Esophagus muscularis mucosa (tissue), 4 donors: Measurements from ENCODE around the gene BORCS5. TPM values are rescaled to one million over a fixed set of nuclear protein-coding genes. Genes with fewer than 3 reads are reported as not detected.

Experiments used
- DNase-seq: peaks from one replicate; pipeline ENCODE4 v3.0.0-alpha.2; 2017; ENCODE audit errors: extremely low spot score
- H3K27ac ChIP-seq, 4 donors: fragments of 200-600 bp; sonication (generic); replicated peaks in 1 of 4; 1 replicate in 3 of 4; 2 replicates in 1 of 4; pipeline ENCODE4 v1.5.1; 2016 to 2019; ENCODE audit warnings: mild to moderate bottlenecking in 1 of 4
- H3K27me3 ChIP-seq, 4 donors: fragments of 200-600 bp; sonication (generic); one replicate each; pipeline versions ENCODE4 v1.5.1 to v1.6.0; 2016 to 2019
- H3K36me3 ChIP-seq, 4 donors: fragments of 200-600 bp; sonication (generic); one replicate each; pipeline ENCODE4 v1.5.1; 2016 to 2019
- H3K4me1 ChIP-seq, 4 donors: fragments of 200-600 bp; sonication (generic); one replicate each; pipeline ENCODE4 v1.5.1; 2016 to 2019
- H3K4me3 ChIP-seq, 4 donors: fragments of 200-600 bp; sonication (generic); 1 replicate in 2 of 4; 2 replicates in 2 of 4; pipeline ENCODE4 v1.5.1; 2016 to 2019; ENCODE audit warnings: mild to moderate bottlenecking in 4 of 4, moderate library complexity in 1 of 4
- H3K9me3 ChIP-seq, 4 donors: fragments of 200-600 bp; sonication (generic); 1 replicate in 3 of 4; 2 replicates in 1 of 4; pipeline ENCODE4 v1.5.1; 2016 to 2019
- EP300 ChIP-seq: sonication (generic); formaldehyde crosslinking; IDR thresholded peaks from one replicate; pipeline ENCODE4 v1.6.1; 2017; ENCODE audit warnings: antibody characterized with exemption
- POLR2A ChIP-seq: fragments of 450-650 bp; IDR thresholded peaks from one replicate; pipeline ENCODE4 v1.6.1; 2017; ENCODE audit warnings: antibody characterized with exemption, moderate library complexity, mild to moderate bottlenecking, low read depth
- POLR2AphosphoS5 ChIP-seq, 2 donors: sonication (generic); formaldehyde crosslinking; IDR thresholded peaks; one replicate each; pipeline ENCODE4 v1.6.1; 2017; ENCODE audit warnings: antibody characterized with exemption in 2 of 2
- WGBS: methylation state at CpG from one replicate; pipeline ENCODE4 v1.1.5; 2018; 5-methylcytosine and 5-hydroxymethylcytosine counted together
- intact Hi-C: fragments of 100-400 bp; cut with DNase I; formaldehyde crosslinking; loops from one replicate; pipeline ENCODE4 v1.15.1; 2023
- total RNA-seq, 4 donors: library from RNA; depleted of rRNA; stranded (reverse); fragments of >200 nt; gene quantifications; one replicate each; pipeline versions ENCODE4 v1.1.0 to v1.2.1, GENCODE V29; 2016
- TF ChIP-seq, protein P1 (sequence below), 3 experiments: fragments of 200-600 bp in 2 of 3; fragments of 450-650 bp in 1 of 3; sonication (generic) in 2 of 3; IDR thresholded peaks; one replicate each; pipeline ENCODE4 v1.5.1; 2017 to 2019; ENCODE audit warnings: antibody characterized with exemption in 3 of 3, mild to moderate bottlenecking in 2 of 3, moderate library complexity in 1 of 3

Gene BORCS5
- total RNA-seq, 4 donors from 2014 or later: 16.5 to 25.0 (median 19.0) TPM

DNA sequence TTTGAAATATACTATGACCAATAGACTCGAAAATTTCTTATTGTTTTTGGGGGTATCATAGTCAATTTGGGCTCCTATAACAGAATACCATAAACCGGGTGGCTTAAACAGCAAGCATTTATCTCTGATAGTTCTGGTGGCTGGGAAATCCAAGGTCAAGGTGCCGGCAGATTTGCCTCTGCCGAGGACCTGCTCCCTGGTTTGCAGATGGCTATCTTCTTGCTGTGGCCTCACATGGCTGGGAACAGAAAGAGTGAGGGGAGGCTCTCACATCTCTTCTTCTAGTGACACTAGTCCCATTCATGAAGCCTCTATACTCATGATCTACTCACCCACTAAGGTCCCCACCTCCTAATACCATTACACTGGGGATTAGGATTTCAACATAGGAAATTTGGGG lies 70.7 kb downstream of the BORCS5 start:
- Histone ChIP-seq H3K9me3 (peaks cover 0 to 15% (median 6%) of the 10 kb centered on the region in 4 donors), H3K27me3 (no peaks in the 10 kb centered on the region), H3K36me3 (no peaks in the 10 kb centered on the region), H3K4me3 (no peak overlapping the region), H3K4me1 (peaks cover 7 to 25% (median 17%) of the 10 kb centered on the region in 4 donors), H3K27ac (no peak overlapping the region)
- intact Hi-C loops: no loop called here
- DNase-seq: no peak
- WGBS: 95% methylated on average over 4 of the region's 4 CpGs
- TF ChIP-seq POLR2A: no peak
- no peak for TF ChIP-seq POLR2AphosphoS5 (IDR thresholded peaks at IDR 0.05)
- no peak for TF ChIP-seq EP300
- TF ChIP-seq, protein P1, sequence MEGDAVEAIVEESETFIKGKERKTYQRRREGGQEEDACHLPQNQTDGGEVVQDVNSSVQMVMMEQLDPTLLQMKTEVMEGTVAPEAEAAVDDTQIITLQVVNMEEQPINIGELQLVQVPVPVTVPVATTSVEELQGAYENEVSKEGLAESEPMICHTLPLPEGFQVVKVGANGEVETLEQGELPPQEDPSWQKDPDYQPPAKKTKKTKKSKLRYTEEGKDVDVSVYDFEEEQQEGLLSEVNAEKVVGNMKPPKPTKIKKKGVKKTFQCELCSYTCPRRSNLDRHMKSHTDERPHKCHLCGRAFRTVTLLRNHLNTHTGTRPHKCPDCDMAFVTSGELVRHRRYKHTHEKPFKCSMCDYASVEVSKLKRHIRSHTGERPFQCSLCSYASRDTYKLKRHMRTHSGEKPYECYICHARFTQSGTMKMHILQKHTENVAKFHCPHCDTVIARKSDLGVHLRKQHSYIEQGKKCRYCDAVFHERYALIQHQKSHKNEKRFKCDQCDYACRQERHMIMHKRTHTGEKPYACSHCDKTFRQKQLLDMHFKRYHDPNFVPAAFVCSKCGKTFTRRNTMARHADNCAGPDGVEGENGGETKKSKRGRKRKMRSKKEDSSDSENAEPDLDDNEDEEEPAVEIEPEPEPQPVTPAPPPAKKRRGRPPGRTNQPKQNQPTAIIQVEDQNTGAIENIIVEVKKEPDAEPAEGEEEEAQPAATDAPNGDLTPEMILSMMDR (IDR thresholded peaks at IDR 0.05): no peak

DNA sequence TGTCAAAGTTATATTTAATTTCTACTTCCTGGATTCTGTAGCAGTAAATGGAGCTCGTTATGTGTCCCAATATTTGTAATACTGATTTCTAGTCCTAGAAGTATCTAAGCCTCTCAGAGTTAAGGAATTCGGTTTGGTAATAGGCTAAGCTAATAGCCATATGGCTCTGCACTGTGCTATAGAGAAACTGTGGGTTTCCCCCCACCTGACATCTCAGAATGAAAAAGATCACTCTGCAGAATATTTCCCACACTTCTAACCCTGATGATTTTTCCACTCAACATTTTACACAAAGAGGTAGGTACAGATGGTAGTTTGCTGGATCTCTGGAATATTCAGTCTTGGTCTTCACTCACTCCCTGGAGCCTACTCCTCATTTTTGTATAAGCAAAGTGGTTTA lies 71.2 kb downstream of the BORCS5 start:
- no peak overlapping the region for H3K27ac ChIP-seq
- DNase-seq: no peak
- H3K4me1 ChIP-seq: peaks cover 7 to 30% (median 22%) of the 10 kb centered on the region in 4 donors
- no peak overlapping the region for H3K4me3 ChIP-seq
- TF ChIP-seq POLR2AphosphoS5 (IDR thresholded peaks at IDR 0.05) (no peak), POLR2A (no peak), EP300 (no peak)
- TF ChIP-seq, protein P1 (IDR thresholded peaks at IDR 0.05): no peak
- peaks cover 0 to 11% (median 5%) of the 10 kb centered on the region in 4 donors for H3K9me3 ChIP-seq
- intact Hi-C loops: no loop called here
- no peaks in the 10 kb centered on the region for H3K27me3 ChIP-seq
- H3K36me3 ChIP-seq: no peaks in the 10 kb centered on the region
- WGBS: 88% methylated on average over 2 of the region's 2 CpGs

DNA sequence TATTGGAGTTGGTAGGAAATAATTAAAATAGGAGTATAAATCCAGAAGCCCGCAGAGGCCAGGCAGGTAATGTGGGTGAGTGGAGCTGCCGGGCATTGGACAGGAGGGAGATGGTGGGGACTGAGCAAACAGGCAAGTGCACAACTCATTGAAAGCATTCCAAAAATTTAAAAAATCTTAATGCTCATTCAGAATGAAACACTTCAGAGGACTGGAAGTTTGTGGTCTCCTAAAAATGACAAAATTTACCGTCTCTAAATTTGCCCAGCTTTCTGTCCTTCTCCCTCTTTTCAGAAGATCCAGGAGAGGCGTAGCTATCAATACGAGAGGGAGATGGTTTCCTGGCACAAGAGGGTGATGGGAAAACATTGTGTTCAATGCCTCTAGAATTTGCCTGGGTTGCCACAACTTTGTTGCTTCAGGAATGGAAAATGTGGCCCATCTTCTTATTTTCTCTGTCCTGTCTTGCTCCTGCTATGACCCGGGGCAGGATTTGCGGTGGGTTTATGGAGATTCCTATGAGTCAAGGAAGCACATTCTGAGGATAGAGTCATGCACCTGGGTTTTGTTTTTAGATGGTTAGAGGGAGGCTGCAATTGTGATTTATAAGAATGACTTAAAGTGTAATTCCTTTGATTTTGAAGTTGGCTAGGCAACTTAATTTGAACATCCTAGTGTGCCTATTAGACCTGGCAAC lies 72.2 kb downstream of the BORCS5 start:
- Histone ChIP-seq H3K4me1 (peaks cover 7 to 40% (median 33%) of the 10 kb centered on the region in 4 donors), H3K27me3 (no peaks in the 10 kb centered on the region), H3K36me3 (no peaks in the 10 kb centered on the region), H3K4me3 (no peak overlapping the region), H3K9me3 (peaks cover 0 to 5% (median under 1%) of the 10 kb centered on the region in 4 donors), H3K27ac (no peak overlapping the region)
- WGBS: 91% methylated on average over 7 of the region's 7 CpGs
- intact Hi-C loops: no loop called here
- DNase-seq: no peak
- TF ChIP-seq EP300: no peak
- TF ChIP-seq, protein P1 (IDR thresholded peaks at IDR 0.05): no peak
- TF ChIP-seq POLR2AphosphoS5 (IDR thresholded peaks at IDR 0.05): no peak
- no peak for TF ChIP-seq POLR2A

DNA sequence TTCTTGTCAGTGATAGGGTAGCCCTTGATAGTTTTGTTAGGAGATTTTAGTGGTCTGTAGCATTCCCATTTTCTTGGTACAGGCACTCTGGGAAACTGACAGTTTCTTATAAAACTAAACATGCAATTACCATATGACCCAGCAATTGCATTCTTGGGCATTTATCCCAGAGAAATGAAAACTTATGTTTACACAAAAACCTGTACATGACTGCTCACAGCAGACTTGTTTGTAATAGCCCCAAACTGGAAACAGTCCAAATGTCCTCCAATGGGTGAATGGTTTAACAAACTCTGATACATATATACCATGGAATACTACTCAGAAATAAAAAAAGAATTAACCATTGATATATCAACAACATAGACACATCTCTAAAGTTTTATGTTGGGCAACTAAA lies 75.5 kb downstream of the BORCS5 start:
- DNase-seq: no peak
- peak overlapping the region in 1 of 4 donors; percentile 49 for H3K27ac ChIP-seq
- peaks cover 0 to 9% (median 3%) of the 10 kb centered on the region in 4 donors for H3K36me3 ChIP-seq
- no peak overlapping the region for H3K4me3 ChIP-seq
- H3K4me1 ChIP-seq: peaks cover 0 to 44% (median 41%) of the 10 kb centered on the region in 4 donors
- no peak for TF ChIP-seq POLR2A
- no peak for TF ChIP-seq EP300
- TF ChIP-seq POLR2AphosphoS5 (IDR thresholded peaks at IDR 0.05): no peak
- TF ChIP-seq, protein P1 (IDR thresholded peaks at IDR 0.05): no peak
- no peaks in the 10 kb centered on the region for H3K27me3 ChIP-seq
- no peaks in the 10 kb centered on the region for H3K9me3 ChIP-seq
- intact Hi-C loops: no loop called here
